B cell (primary cell): ENCODE data around the gene TRAPPC11. TPM values are rescaled to one million over a fixed set of nuclear protein-coding genes. Genes with fewer than 3 reads are reported as not detected.

Experiments
- ATAC-seq: fragments of 200-7000 bp; cut with Tn5 transposase; one replicate; pipeline ENCODE4 v1.10.0; 2021; ENCODE audit warnings: low read depth, mild to moderate bottlenecking, moderate number of reproducible peaks, moderate library complexity
- CTCF ChIA-PET: fragments of 350-600 bp; sonication (Branson Sonifier 250); formaldehyde crosslinking; loops from one replicate; lab custom pipeline; 2021; ENCODE audit warnings: antibody characterized with exemption, inconsistent platforms; lab: Charles Lee
- POLR2A ChIA-PET: fragments of 350-600 bp; sonication (Branson Sonifier 250); formaldehyde crosslinking; loops from one replicate; lab custom pipeline; 2021; ENCODE audit warnings: antibody characterized with exemption; lab: Charles Lee
- DNase-seq: peaks from one replicate; pipeline ENCODE4 v3.0.0; 2013
- H2AFZ ChIP-seq: 2 replicates; pipeline ENCODE4 v1.6.1; 2012; ENCODE audit warnings: mild to moderate bottlenecking, low read depth, low read length; ENCODE audit not compliant: insufficient read depth, poor library complexity, severe bottlenecking
- H3K27ac ChIP-seq, 2 donors: 1 replicate in 1 of 2; 2 replicates in 1 of 2; pipeline ENCODE4 v1.5.1; 2012 to 2013; ENCODE audit warnings: low read length in 2 of 2, mild to moderate bottlenecking in 2 of 2, moderate library complexity in 1 of 2
- H3K27me3 ChIP-seq, 4 experiments: fragments of 200-600 bp in 1 of 4; sonication (generic) in 1 of 4; replicated peaks in 1 of 4; 1 replicate in 2 of 4; 2 replicates in 2 of 4; pipeline versions ENCODE4 v1.6.1 to v1.7.0; 2013 to 2016; ENCODE audit warnings: low read length in 3 of 4, mild to moderate bottlenecking in 2 of 4, mixed read lengths in 1 of 4, moderate library complexity in 1 of 4; ENCODE audit not compliant: insufficient read depth in 4 of 4, control insufficient read depth in 3 of 4; ENCODE audit errors: control extremely low read depth in 1 of 4
- H3K36me3 ChIP-seq, 2 experiments: replicated peaks in 1 of 2; 1 replicate in 1 of 2; 2 replicates in 1 of 2; pipeline versions ENCODE4 v1.6.1 to v1.7.1; 2013; ENCODE audit warnings: low read length in 1 of 2; ENCODE audit not compliant: insufficient read depth in 2 of 2, control insufficient read depth in 1 of 2; ENCODE audit errors: control extremely low read depth in 1 of 2, extremely low read depth in 1 of 2
- H3K4me1 ChIP-seq, 2 donors: fragments of 200-600 bp in 1 of 2; sonication (generic) in 1 of 2; 1 replicate in 1 of 2; 2 replicates in 1 of 2; pipeline versions ENCODE4 v1.5.1 to v1.6.1; 2013 to 2017; ENCODE audit warnings: low read length in 2 of 2; ENCODE audit not compliant: control insufficient read depth in 2 of 2, insufficient read depth in 2 of 2
- H3K4me2 ChIP-seq: replicated peaks from 2 replicates; pipeline ENCODE3; 2012; ENCODE audit warnings: mild to moderate bottlenecking, low read depth, low read length; ENCODE audit not compliant: poor library complexity, severe bottlenecking
- H3K4me3 ChIP-seq, 5 experiments: fragments of 200-600 bp in 1 of 5; sonication (generic) in 1 of 5; 1 replicate in 3 of 5; 2 replicates in 2 of 5; pipeline versions ENCODE4 v1.5.1 to v1.7.0; 2011 to 2016; ENCODE audit warnings: low read length in 4 of 5, mild to moderate bottlenecking in 4 of 5, low read depth in 2 of 5, control low read depth in 1 of 5, moderate library complexity in 1 of 5; ENCODE audit not compliant: insufficient read depth in 1 of 5; ENCODE audit errors: control extremely low read depth in 1 of 5, extremely low read depth in 1 of 5
- H3K79me2 ChIP-seq: fragments of 200-600 bp; sonication (generic); one replicate; pipeline ENCODE4 v1.6.0; 2016; ENCODE audit warnings: low read length; ENCODE audit not compliant: control insufficient read depth, insufficient read depth
- H3K9ac ChIP-seq: fragments of 200-600 bp; sonication (generic); 2 replicates; pipeline ENCODE4 v1.6.1; 2017; ENCODE audit warnings: mild to moderate bottlenecking, low read length, moderate library complexity
- H3K9me3 ChIP-seq, 3 donors: one replicate each; pipeline versions ENCODE4 v1.6.1 to v1.7.1; 2013; ENCODE audit warnings: low read length in 2 of 3; ENCODE audit not compliant: control insufficient read depth in 2 of 3, insufficient read depth in 1 of 3; ENCODE audit errors: control extremely low read depth in 1 of 3
- H4K20me1 ChIP-seq: 2 replicates; pipeline ENCODE4 v1.6.0; 2012; ENCODE audit warnings: mild to moderate bottlenecking, low read length; ENCODE audit not compliant: insufficient read depth, control insufficient read depth, poor library complexity, severe bottlenecking
- H3K27ac Mint-ChIP-seq: one replicate; pipeline ENCODE4 v1.8.0; 2021; ENCODE audit warnings: mixed read lengths
- H3K27me3 Mint-ChIP-seq: one replicate; pipeline ENCODE4 v1.8.0; 2021; ENCODE audit warnings: mixed read lengths
- H3K4me1 Mint-ChIP-seq: one replicate; pipeline ENCODE4 v1.8.0; 2021; ENCODE audit warnings: mixed read lengths
- H3K4me3 Mint-ChIP-seq: one replicate; pipeline ENCODE4 v1.8.0; 2021; ENCODE audit warnings: mixed read lengths
- H3K9me3 Mint-ChIP-seq: one replicate; pipeline ENCODE4 v1.8.0; 2022; ENCODE audit warnings: mixed read lengths; ENCODE audit not compliant: insufficient read depth
- EZH2 ChIP-seq: IDR thresholded peaks from 2 replicates; pipeline ENCODE4 v1.6.1; 2012; ENCODE audit warnings: borderline replicate concordance, low read depth, mild to moderate bottlenecking, moderate library complexity, low read length; ENCODE audit not compliant: insufficient read depth, poor library complexity, severe bottlenecking
- WGBS: methylation state at CpG from one replicate; pipeline ENCODE4 v1.1.5; 2013; ENCODE audit warnings: missing lambda C conversion rate; ENCODE audit not compliant: insufficient coverage; 5-methylcytosine and 5-hydroxymethylcytosine counted together
- intact Hi-C: fragments of 100-400 bp; cut with micrococcal nuclease; formaldehyde crosslinking; loops from one replicate; pipeline ENCODE4 v1.10.0; 2022
- polyA plus RNA-seq: library from polyadenylated mRNA; depleted of rRNA; stranded (reverse); fragments of >200 nt; gene quantifications from 2 replicates; pipeline ENCODE4 v1.2.3, GENCODE V29; 2012
- total RNA-seq, 2 donors: library from RNA; stranded (reverse); fragments of 120-200 nt in 1 of 2; gene quantifications; 1 replicate in 1 of 2; 2 replicates in 1 of 2; pipeline versions ENCODE4 v1.2.3 to v1.2.4, GENCODE V29; 2013 to 2022
- TF ChIP-seq, protein P1 (sequence below): fragments of 200-600 bp; IDR thresholded peaks from one replicate; pipeline ENCODE4 v1.8.0; 2022; ENCODE audit warnings: antibody characterized with exemption, mild to moderate bottlenecking

TRAPPC11 gene
- total and polyA plus RNA-seq, 2 donors (not counting 1 experiment from before 2014, with no cell fraction given) = 23.5 to 53.8 TPM

DNA sequence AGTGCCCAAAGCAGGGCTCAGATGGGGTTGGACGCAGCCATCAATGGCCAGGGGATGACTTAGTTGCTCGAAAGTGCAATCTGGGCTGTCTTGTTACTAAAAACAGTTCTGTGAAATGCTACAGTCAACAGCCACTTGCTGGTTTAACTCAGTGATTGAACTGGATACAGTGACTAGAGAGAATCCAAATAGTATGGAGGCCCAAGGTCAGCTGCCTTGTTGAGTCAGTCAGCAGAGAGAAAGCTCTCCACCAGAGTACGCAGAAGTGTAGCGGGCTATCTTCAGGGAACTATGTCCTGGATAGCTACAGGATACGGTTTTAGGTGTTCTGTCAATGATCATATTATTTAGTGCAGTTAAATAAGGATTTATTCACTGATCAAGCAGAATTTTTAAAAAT is 68.4 kb downstream of the TRAPPC11 start:
- H3K79me2 ChIP-seq = no peaks in the 10 kb centered on the region
- DNase-seq (no peak), ATAC-seq (no peak)
- ChIA-PET CTCF (no interaction called here), POLR2A (no interaction called here)
- H3K27me3 ChIP-seq = peaks cover 0 to 16% (median 4%) of the 10 kb centered on the region in 4 experiments
- no peaks in the 10 kb centered on the region for H4K20me1 ChIP-seq
- peaks cover 35% of the 10 kb centered on the region for H3K27me3 Mint-ChIP-seq
- H3K4me3 Mint-ChIP-seq = no peak overlapping the region
- no peaks in the 10 kb centered on the region for H3K9me3 Mint-ChIP-seq
- H3K4me1 Mint-ChIP-seq = peaks cover 7% of the 10 kb centered on the region
- H3K4me3 ChIP-seq = no peak overlapping the region
- TF ChIP-seq EZH2 = no peak
- TF ChIP-seq, protein P1, sequence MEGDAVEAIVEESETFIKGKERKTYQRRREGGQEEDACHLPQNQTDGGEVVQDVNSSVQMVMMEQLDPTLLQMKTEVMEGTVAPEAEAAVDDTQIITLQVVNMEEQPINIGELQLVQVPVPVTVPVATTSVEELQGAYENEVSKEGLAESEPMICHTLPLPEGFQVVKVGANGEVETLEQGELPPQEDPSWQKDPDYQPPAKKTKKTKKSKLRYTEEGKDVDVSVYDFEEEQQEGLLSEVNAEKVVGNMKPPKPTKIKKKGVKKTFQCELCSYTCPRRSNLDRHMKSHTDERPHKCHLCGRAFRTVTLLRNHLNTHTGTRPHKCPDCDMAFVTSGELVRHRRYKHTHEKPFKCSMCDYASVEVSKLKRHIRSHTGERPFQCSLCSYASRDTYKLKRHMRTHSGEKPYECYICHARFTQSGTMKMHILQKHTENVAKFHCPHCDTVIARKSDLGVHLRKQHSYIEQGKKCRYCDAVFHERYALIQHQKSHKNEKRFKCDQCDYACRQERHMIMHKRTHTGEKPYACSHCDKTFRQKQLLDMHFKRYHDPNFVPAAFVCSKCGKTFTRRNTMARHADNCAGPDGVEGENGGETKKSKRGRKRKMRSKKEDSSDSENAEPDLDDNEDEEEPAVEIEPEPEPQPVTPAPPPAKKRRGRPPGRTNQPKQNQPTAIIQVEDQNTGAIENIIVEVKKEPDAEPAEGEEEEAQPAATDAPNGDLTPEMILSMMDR = no peak
- peaks cover 0 to 21% (median 0%) of the 10 kb centered on the region in 3 donors for H3K9me3 ChIP-seq
- intact Hi-C loops = no loop called here
- WGBS = 100% methylated on average over 2 of the region's 5 CpGs
- H2AFZ ChIP-seq = no peak overlapping the region
- no peak overlapping the region for H3K4me2 ChIP-seq
- no peak overlapping the region for H3K27ac Mint-ChIP-seq
- peaks cover 8 to 13% of the 10 kb centered on the region in 2 donors for H3K4me1 ChIP-seq
- H3K27ac ChIP-seq = no peak overlapping the region
- H3K36me3 ChIP-seq = no peaks in the 10 kb centered on the region
- H3K9ac ChIP-seq = no peak overlapping the region

DNA sequence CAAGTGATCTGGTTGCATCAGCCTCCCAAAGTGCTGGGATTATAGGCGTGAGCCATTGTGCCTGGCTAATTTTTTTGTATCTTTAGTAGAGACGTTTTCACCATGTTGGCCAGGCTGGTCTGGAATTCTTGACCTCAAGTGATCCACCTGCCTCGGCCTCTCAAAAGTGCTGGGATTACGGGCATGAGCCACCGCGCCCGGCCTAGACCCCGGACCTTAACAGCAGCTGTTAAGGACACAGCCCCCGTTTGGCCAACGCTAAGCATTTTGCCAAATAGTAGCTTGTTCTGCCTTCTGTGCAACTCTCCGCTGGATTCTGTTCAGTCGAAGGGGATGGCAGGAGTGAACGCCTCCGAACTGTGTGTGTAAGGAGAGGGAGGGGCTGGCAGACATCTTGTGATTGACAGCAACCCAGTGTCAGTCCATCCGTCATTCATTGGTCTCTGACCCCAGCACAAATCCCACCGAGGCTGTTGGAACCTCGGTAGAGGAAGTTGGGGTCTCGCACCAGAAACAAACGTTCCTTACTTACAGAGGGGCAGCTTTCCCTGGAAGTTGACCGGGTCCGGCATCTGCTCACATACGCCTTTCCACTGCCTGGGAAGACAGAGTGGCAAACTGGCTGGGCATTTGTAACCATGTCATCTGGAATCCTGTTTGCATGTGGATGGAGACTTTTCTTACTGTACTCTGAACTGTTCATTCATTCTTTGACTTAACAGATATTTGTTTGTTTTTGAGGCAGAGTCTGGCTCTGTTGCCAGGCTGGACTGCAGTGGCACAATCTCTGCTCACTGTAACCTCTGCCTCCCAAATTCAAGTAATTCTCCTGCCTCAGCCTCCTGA is 69.4 kb downstream of the TRAPPC11 start:
- no peaks in the 10 kb centered on the region for H3K36me3 ChIP-seq
- peaks cover 35% of the 10 kb centered on the region for H3K27me3 Mint-ChIP-seq
- no peak overlapping the region for H3K4me2 ChIP-seq
- no peak overlapping the region for H3K4me3 ChIP-seq
- H3K27ac ChIP-seq = no peak overlapping the region
- no peak for ATAC-seq
- no peak for DNase-seq
- intact Hi-C loops = no loop called here
- no peak for TF ChIP-seq EZH2
- TF ChIP-seq, protein P1 = no peak
- H3K9me3 Mint-ChIP-seq = no peaks in the 10 kb centered on the region
- H3K9ac ChIP-seq = no peak overlapping the region
- no peak overlapping the region for H3K27ac Mint-ChIP-seq
- 92% methylated on average over 19 of the region's 22 CpGs for WGBS
- ChIA-PET CTCF (no interaction called here), POLR2A (no interaction called here)
- peaks cover 0 to 16% (median 4%) of the 10 kb centered on the region in 4 experiments for H3K27me3 ChIP-seq
- H3K4me1 ChIP-seq = peaks cover 4 to 7% of the 10 kb centered on the region in 2 donors
- H3K79me2 ChIP-seq = no peaks in the 10 kb centered on the region
- no peak overlapping the region for H2AFZ ChIP-seq
- peaks cover 3% of the 10 kb centered on the region for H3K4me1 Mint-ChIP-seq
- H3K4me3 Mint-ChIP-seq = no peak overlapping the region
- H4K20me1 ChIP-seq = no peaks in the 10 kb centered on the region
- peaks cover 0 to 12% (median 0%) of the 10 kb centered on the region in 3 donors for H3K9me3 ChIP-seq
